Measurements from ENCODE around the gene PATJ. TPM values are rescaled to one million over a fixed set of nuclear protein-coding genes. Genes with fewer than 3 reads are reported as not detected.
A peak's percentile ranks its signal among the peaks of the same experiment; 100 is the strongest.

Gene PATJ
- total RNA-seq, 2 donors from 2014 or later = 21.6 to 25.3 TPM

- no peak overlapping the region for H3K4me3 Mint-ChIP-seq
- H3K27me3 Mint-ChIP-seq (ENCODE audit: low read depth) = no peaks in the 10 kb centered on the region
- ATAC-seq (replicated peaks in 1 of 2) (no peak), DNase-seq (no peak)
- H3K27ac Mint-ChIP-seq = no peak overlapping the region
- H3K36me3 Mint-ChIP-seq (ENCODE audit: insufficient read depth in 2 of 2) = no peaks in the 10 kb centered on the region
- H3K9me3 Mint-ChIP-seq = no peaks in the 10 kb centered on the region
- H3K4me1 Mint-ChIP-seq (ENCODE audit: low read depth) = no peaks in the 10 kb centered on the region
These were observed 334.0 kb downstream of the PATJ start for GRCh38 chr1:62076286-62076685.

GRCh38 chr1:62077821-62078220, 335.5 kb downstream of the PATJ start:
- Mint-ChIP-seq H3K9me3 (no peaks in the 10 kb centered on the region), H3K4me1 (ENCODE audit: low read depth) (no peaks in the 10 kb centered on the region), H3K27ac (no peak overlapping the region), H3K27me3 (ENCODE audit: low read depth) (no peaks in the 10 kb centered on the region), H3K36me3 (ENCODE audit: insufficient read depth in 2 of 2) (no peaks in the 10 kb centered on the region), H3K4me3 (no peak overlapping the region)
- ATAC-seq (replicated peaks in 1 of 2) = no peak
- DNase-seq = no peak

GRCh38 chr1:62082456-62083363, 340.4 kb downstream of the PATJ start:
- no peaks in the 10 kb centered on the region for H3K27me3 Mint-ChIP-seq (ENCODE audit: low read depth)
- H3K36me3 Mint-ChIP-seq (ENCODE audit: insufficient read depth in 2 of 2) = no peaks in the 10 kb centered on the region
- ATAC-seq (replicated peaks in 1 of 2) (peak; percentile 36 to 51), DNase-seq (peak; percentile 28 to 32)
- H3K9me3 Mint-ChIP-seq = no peaks in the 10 kb centered on the region
- no peak overlapping the region for H3K4me3 Mint-ChIP-seq
- no peaks in the 10 kb centered on the region for H3K4me1 Mint-ChIP-seq (ENCODE audit: low read depth)
- no peak overlapping the region for H3K27ac Mint-ChIP-seq

GRCh38 chr1:62084310-62084890, 342.1 kb downstream of the PATJ start:
- no peaks in the 10 kb centered on the region for H3K4me1 Mint-ChIP-seq (ENCODE audit: low read depth)
- no peaks in the 10 kb centered on the region for H3K9me3 Mint-ChIP-seq
- no peaks in the 10 kb centered on the region for H3K36me3 Mint-ChIP-seq (ENCODE audit: insufficient read depth in 2 of 2)
- DNase-seq (no peak), ATAC-seq (replicated peaks in 1 of 2) (no peak)
- no peak overlapping the region for H3K4me3 Mint-ChIP-seq
- no peaks in the 10 kb centered on the region for H3K27me3 Mint-ChIP-seq (ENCODE audit: low read depth)
- no peak overlapping the region for H3K27ac Mint-ChIP-seq

GRCh38 chr1:62088439-62088838, 346.2 kb downstream of the PATJ start:
- H3K36me3 Mint-ChIP-seq (ENCODE audit: insufficient read depth in 2 of 2) = no peaks in the 10 kb centered on the region
- H3K9me3 Mint-ChIP-seq = no peaks in the 10 kb centered on the region
- no peaks in the 10 kb centered on the region for H3K4me1 Mint-ChIP-seq (ENCODE audit: low read depth)
- no peak overlapping the region for H3K27ac Mint-ChIP-seq
- no peak overlapping the region for H3K4me3 Mint-ChIP-seq
- ATAC-seq (replicated peaks in 1 of 2) (no peak), DNase-seq (no peak)
- H3K27me3 Mint-ChIP-seq (ENCODE audit: low read depth) = no peaks in the 10 kb centered on the region

GRCh38 chr1:62089570-62089969, 347.3 kb downstream of the PATJ start:
- Mint-ChIP-seq H3K27me3 (ENCODE audit: low read depth) (no peaks in the 10 kb centered on the region), H3K27ac (no peak overlapping the region), H3K9me3 (no peaks in the 10 kb centered on the region), H3K4me1 (ENCODE audit: low read depth) (no peaks in the 10 kb centered on the region), H3K36me3 (ENCODE audit: insufficient read depth in 2 of 2) (no peaks in the 10 kb centered on the region), H3K4me3 (no peak overlapping the region)
- ATAC-seq (replicated peaks in 1 of 2) (no peak), DNase-seq (no peak)

- no peaks in the 10 kb centered on the region for H3K9me3 Mint-ChIP-seq
- no peak overlapping the region for H3K27ac Mint-ChIP-seq
- DNase-seq (no peak), ATAC-seq (replicated peaks in 1 of 2) (no peak)
- no peaks in the 10 kb centered on the region for H3K36me3 Mint-ChIP-seq (ENCODE audit: insufficient read depth in 2 of 2)
- no peaks in the 10 kb centered on the region for H3K4me1 Mint-ChIP-seq (ENCODE audit: low read depth)
- no peaks in the 10 kb centered on the region for H3K27me3 Mint-ChIP-seq (ENCODE audit: low read depth)
- no peak overlapping the region for H3K4me3 Mint-ChIP-seq
These were observed 347.7 kb downstream of the PATJ start for GRCh38 chr1:62090016-62090415.

GRCh38 chr1:62092110-62092509, 349.8 kb downstream of the PATJ start:
- ATAC-seq (replicated peaks in 1 of 2) = no peak

GRCh38 chr1:62093261-62093660, 351.0 kb downstream of the PATJ start:
- Mint-ChIP-seq H3K36me3 (ENCODE audit: insufficient read depth in 2 of 2) (peaks cover 3 to 4% of the 10 kb centered on the region in 2 donors), H3K4me3 (no peak overlapping the region), H3K4me1 (ENCODE audit: low read depth) (no peaks in the 10 kb centered on the region), H3K27me3 (ENCODE audit: low read depth) (no peaks in the 10 kb centered on the region), H3K9me3 (peaks cover 0 to 3% of the 10 kb centered on the region in 2 donors), H3K27ac (no peak overlapping the region)
- no peak for DNase-seq
- ATAC-seq (replicated peaks in 1 of 2) = no peak

More at GRCh38 chr1:62092110-62092509, 349.8 kb downstream of the PATJ start:
- Mint-ChIP-seq H3K4me1 (ENCODE audit: low read depth) (no peaks in the 10 kb centered on the region), H3K9me3 (no peaks in the 10 kb centered on the region), H3K27me3 (ENCODE audit: low read depth) (no peaks in the 10 kb centered on the region), H3K36me3 (ENCODE audit: insufficient read depth in 2 of 2) (peaks cover under 1% of the 10 kb centered on the region in 2 donors), H3K4me3 (no peak overlapping the region), H3K27ac (no peak overlapping the region)
- no peak for DNase-seq

- DNase-seq = no peak
- Mint-ChIP-seq H3K36me3 (ENCODE audit: insufficient read depth in 2 of 2) (peaks cover 3 to 4% of the 10 kb centered on the region in 2 donors), H3K27me3 (ENCODE audit: low read depth) (no peaks in the 10 kb centered on the region), H3K9me3 (peaks cover 0 to 3% of the 10 kb centered on the region in 2 donors), H3K4me3 (no peak overlapping the region), H3K4me1 (ENCODE audit: low read depth) (no peaks in the 10 kb centered on the region), H3K27ac (no peak overlapping the region)
- ATAC-seq (replicated peaks in 1 of 2) = no peak
These were observed 355.2 kb downstream of the PATJ start for GRCh38 chr1:62097464-62097863.

- Mint-ChIP-seq H3K36me3 (ENCODE audit: insufficient read depth in 2 of 2) (peaks cover 3 to 4% of the 10 kb centered on the region in 2 donors), H3K27me3 (ENCODE audit: low read depth) (no peaks in the 10 kb centered on the region), H3K27ac (no peak overlapping the region), H3K4me3 (no peak overlapping the region), H3K4me1 (ENCODE audit: low read depth) (no peaks in the 10 kb centered on the region), H3K9me3 (peaks cover 0 to 3% of the 10 kb centered on the region in 2 donors)
- DNase-seq (no peak), ATAC-seq (replicated peaks in 1 of 2) (peak in 1 of 2 donors; percentile 32)
These were observed 358.2 kb downstream of the PATJ start for GRCh38 chr1:62100442-62100841.

- H3K27ac Mint-ChIP-seq = no peak overlapping the region
- H3K9me3 Mint-ChIP-seq = no peaks in the 10 kb centered on the region
- no peaks in the 10 kb centered on the region for H3K36me3 Mint-ChIP-seq (ENCODE audit: insufficient read depth in 2 of 2)
- no peaks in the 10 kb centered on the region for H3K4me1 Mint-ChIP-seq (ENCODE audit: low read depth)
- no peaks in the 10 kb centered on the region for H3K27me3 Mint-ChIP-seq (ENCODE audit: low read depth)
- ATAC-seq (replicated peaks in 1 of 2) (no peak), DNase-seq (no peak)
- H3K4me3 Mint-ChIP-seq = no peak overlapping the region
These were observed 361.6 kb downstream of the PATJ start for GRCh38 chr1:62103846-62104245.

- Mint-ChIP-seq H3K9me3 (no peaks in the 10 kb centered on the region), H3K27me3 (ENCODE audit: low read depth) (no peaks in the 10 kb centered on the region), H3K27ac (no peak overlapping the region), H3K4me1 (ENCODE audit: low read depth) (no peaks in the 10 kb centered on the region), H3K36me3 (ENCODE audit: insufficient read depth in 2 of 2) (no peaks in the 10 kb centered on the region), H3K4me3 (no peak overlapping the region)
- DNase-seq = no peak
- no peak for ATAC-seq (replicated peaks in 1 of 2)
These were observed 365.6 kb downstream of the PATJ start for GRCh38 chr1:62107923-62108322.

Measured in activated T-cell treated with anti-CD3 and anti-CD28 coated beads, Interleukin-2, amount 50 U/mL, for 72 hours (primary cell).